Caco-2 (cell line): ENCODE results near the gene SNHG17. TPM values are rescaled to one million over a fixed set of nuclear protein-coding genes. Genes with fewer than 3 reads are reported as not detected.

Source experiments
- BruUV-seq: library from RNA; stranded (reverse); fragments of 400-500 nt; replicated peaks from 2 replicates; lab custom pipeline; 2021; lab: Mats Ljungman, UMichigan
- CTCF ChIA-PET: fragments of 300-600 bp; sonication (Branson Sonifier 250); formaldehyde crosslinking; loops from one replicate; lab custom pipeline; 2022; ENCODE audit warnings: antibody characterized with exemption; lab: Charles Lee
- POLR2A ChIA-PET: fragments of 300-600 bp; sonication (Branson Sonifier 250); formaldehyde crosslinking; loops from one replicate; lab custom pipeline; 2022; ENCODE audit warnings: antibody characterized with exemption; lab: Charles Lee
- DNase-seq, 2 experiments: peaks; one replicate each; pipeline versions ENCODE4 v3.0.0 to v3.0.0-alpha.2; 2020 to 2022
- H3K27me3 ChIP-seq: replicated peaks from 2 replicates; pipeline ENCODE4 v1.6.0; 2011; ENCODE audit warnings: low read length; ENCODE audit not compliant: control insufficient read depth, insufficient read depth
- H3K36me3 ChIP-seq: 2 replicates; pipeline ENCODE4 v1.5.1; 2011; ENCODE audit warnings: low read length; ENCODE audit not compliant: control insufficient read depth, insufficient read depth
- H3K4me1 ChIP-seq: fragments of 250-450 bp; sonication (Bioruptor Pico); 2 replicates; pipeline ENCODE4 v1.5.1; 2020; ENCODE audit warnings: mild to moderate bottlenecking
- H3K4me3 ChIP-seq: 2 replicates; pipeline ENCODE4 v1.5.1; 2011; ENCODE audit warnings: low read depth, mild to moderate bottlenecking, control low read depth, low read length
- H3K9me3 ChIP-seq: fragments of 250-450 bp; sonication (Bioruptor Pico); 2 replicates; pipeline ENCODE4 v1.5.1; 2020; ENCODE audit warnings: mild to moderate bottlenecking, moderate library complexity
- H3K27ac Mint-ChIP-seq: one replicate; pipeline ENCODE4 v1.8.0; 2022; ENCODE audit warnings: mixed read lengths; ENCODE audit not compliant: unreplicated experiment
- H3K27me3 Mint-ChIP-seq: one replicate; pipeline ENCODE4 v1.8.0; 2022; ENCODE audit warnings: mixed read lengths; ENCODE audit not compliant: insufficient read depth, unreplicated experiment
- H3K36me3 Mint-ChIP-seq: one replicate; pipeline ENCODE4 v1.8.0; 2022; ENCODE audit warnings: mild to moderate bottlenecking, mixed read lengths; ENCODE audit not compliant: insufficient read depth, unreplicated experiment
- H3K4me1 Mint-ChIP-seq: one replicate; pipeline ENCODE4 v1.8.0; 2022; ENCODE audit warnings: low read depth, mixed read lengths; ENCODE audit not compliant: unreplicated experiment
- H3K4me3 Mint-ChIP-seq: one replicate; pipeline ENCODE4 v1.8.0; 2022; ENCODE audit warnings: mild to moderate bottlenecking, moderate library complexity, mixed read lengths; ENCODE audit not compliant: unreplicated experiment
- H3K9me3 Mint-ChIP-seq: one replicate; pipeline ENCODE4 v1.8.0; 2022; ENCODE audit warnings: mixed read lengths; ENCODE audit not compliant: unreplicated experiment
- CTCF ChIP-seq, 2 experiments: fragments of 200-600 bp in 1 of 2; IDR thresholded peaks; 1 replicate in 1 of 2; 2 replicates in 1 of 2; pipeline versions ENCODE4 v1.5.1 to v1.8.0; 2011 to 2022; ENCODE audit warnings: antibody characterized with exemption in 1 of 2, control low read depth in 1 of 2, inconsistent platforms in 1 of 2, low read depth in 1 of 2, low read length in 1 of 2, mild to moderate bottlenecking in 1 of 2, moderate library complexity in 1 of 2; ENCODE audit not compliant: insufficient read depth in 1 of 2, severe bottlenecking in 1 of 2, unreplicated experiment in 1 of 2
- intact Hi-C: fragments of 100-400 bp; cut with micrococcal nuclease; formaldehyde crosslinking; loops from one replicate; pipeline ENCODE4 v1.10.0; 2022; ENCODE audit not compliant: unreplicated experiment
- total RNA-seq: library from RNA; stranded (reverse); gene quantifications from 2 replicates; pipeline ENCODE4 v1.2.3, GENCODE V29; 2022

Gene SNHG17
- total RNA-seq, 1 experiment from 2014 or later, result 362 TPM

GRCh38 chr20:38424401-38424800, 10.7 kb downstream of the SNHG17 start:
- no peak overlapping the region for H3K4me3 ChIP-seq
- Mint-ChIP-seq H3K27me3 (no peaks in the 10 kb centered on the region), H3K9me3 (no peaks in the 10 kb centered on the region), H3K4me3 (no peak overlapping the region), H3K36me3 (peaks cover 100% of the 10 kb centered on the region), H3K4me1 (peaks cover 24% of the 10 kb centered on the region), H3K27ac (peak overlapping the region; percentile 51)
- TF ChIP-seq CTCF (IDR thresholded peaks at IDR 0.05; ENCODE audit: insufficient read depth in 1 of 2, low read depth in 1 of 2, low read length in 1 of 2, severe bottlenecking in 1 of 2, unreplicated experiment in 1 of 2), result no peak
- intact Hi-C loops, result no loop called here
- peaks cover 41% of the 10 kb centered on the region for H3K36me3 ChIP-seq
- no peaks in the 10 kb centered on the region for H3K9me3 ChIP-seq
- no peak for DNase-seq
- H3K4me1 ChIP-seq, result no peaks in the 10 kb centered on the region
- no peaks in the 10 kb centered on the region for H3K27me3 ChIP-seq
- POLR2A ChIA-PET, result interaction anchor here (1.0 to 1.1 kb wide), 3 partner anchors 11 to 48 kb away, joined by 3 to 6 read pairs (median 4); partner anchors contain the start of genes RALGAPB and SNHG17
- no TSS peak for BruUV-seq
- CTCF ChIA-PET, result interaction anchor here (0.5 to 1.7 kb wide), 4 partner anchors 11 to 432 kb away, joined by 3 to 6 read pairs (median 5); partner anchors contain the start of gene SNHG17

GRCh38 chr20:38423541-38423940, 11.6 kb downstream of the SNHG17 start:
- H3K27ac Mint-ChIP-seq, result no peak overlapping the region
- TF ChIP-seq CTCF (IDR thresholded peaks at IDR 0.05; ENCODE audit: insufficient read depth in 1 of 2, low read depth in 1 of 2, low read length in 1 of 2, severe bottlenecking in 1 of 2, unreplicated experiment in 1 of 2), result no peak
- ChIA-PET POLR2A (interaction anchor here (1.1 kb wide), 1 partner anchor 12 kb away, joined by 4 read pairs; the partner anchor contains the start of gene SNHG17), CTCF (interaction anchor here (0.6 to 1.7 kb wide), 3 partner anchors 11 to 50 kb away, joined by 3 to 6 read pairs (median 3); no protein-coding TSS in a partner anchor)
- H3K4me1 Mint-ChIP-seq, result peaks cover 15% of the 10 kb centered on the region
- no peak overlapping the region for H3K4me3 Mint-ChIP-seq
- peaks cover 100% of the 10 kb centered on the region for H3K36me3 Mint-ChIP-seq
- H3K4me1 ChIP-seq, result no peaks in the 10 kb centered on the region
- H3K27me3 Mint-ChIP-seq, result no peaks in the 10 kb centered on the region
- H3K36me3 ChIP-seq, result peaks cover 35% of the 10 kb centered on the region
- no peak for DNase-seq
- BruUV-seq, result no TSS peak
- intact Hi-C loops, result no loop called here
- H3K9me3 ChIP-seq, result no peaks in the 10 kb centered on the region
- H3K4me3 ChIP-seq, result no peak overlapping the region
- H3K27me3 ChIP-seq, result no peaks in the 10 kb centered on the region
- no peaks in the 10 kb centered on the region for H3K9me3 Mint-ChIP-seq

- no peak overlapping the region for H3K4me3 Mint-ChIP-seq
Observed at GRCh38 chr20:38421915-38422314, 13.2 kb downstream of the SNHG17 start.

More at GRCh38 chr20:38421915-38422314, 13.2 kb downstream of the SNHG17 start:
- Mint-ChIP-seq H3K36me3 (peaks cover 95% of the 10 kb centered on the region), H3K4me1 (peaks cover 10% of the 10 kb centered on the region), H3K27ac (peak overlapping the region; percentile 6), H3K9me3 (no peaks in the 10 kb centered on the region), H3K27me3 (no peaks in the 10 kb centered on the region)
- H3K4me3 ChIP-seq, result no peak overlapping the region
- no peaks in the 10 kb centered on the region for H3K9me3 ChIP-seq
- BruUV-seq, result no TSS peak
- H3K36me3 ChIP-seq, result peaks cover 28% of the 10 kb centered on the region
- ChIA-PET CTCF (no interaction called here), POLR2A (no interaction called here)
- TF ChIP-seq CTCF (IDR thresholded peaks at IDR 0.05; ENCODE audit: insufficient read depth in 1 of 2, low read depth in 1 of 2, low read length in 1 of 2, severe bottlenecking in 1 of 2, unreplicated experiment in 1 of 2), result no peak
- no peaks in the 10 kb centered on the region for H3K4me1 ChIP-seq
- DNase-seq, result peak in 1 of 2 experiments; percentile 7
- no peaks in the 10 kb centered on the region for H3K27me3 ChIP-seq
- intact Hi-C loops, result no loop called here
